Measurements from ENCODE around the gene ZIM2. TPM values are rescaled to one million over a fixed set of nuclear protein-coding genes. Genes with fewer than 3 reads are reported as not detected.

ZIM2 gene
- total RNA-seq, 1 experiment from 2014 or later: not detected

GRCh38 chr19:56725829-56726424, 114.6 kb downstream of the ZIM2 start:
- intact Hi-C loops (cut with micrococcal nuclease): no loop called here
- Histone ChIP-seq H3K9ac (ENCODE audit: low read length) (no peak overlapping the region), H3K27ac (ENCODE audit: low read depth, low read length) (no peak overlapping the region), H3K9me2 (ENCODE audit: insufficient read depth) (no peaks in the 10 kb centered on the region), H2AFZ (ENCODE audit: low read depth, low read length, poor library complexity, severe bottlenecking) (no peak overlapping the region), H3K27me3 (ENCODE audit: insufficient read depth, low read length) (no peaks in the 10 kb centered on the region), H3K79me2 (ENCODE audit: insufficient read depth, low read length) (no peaks in the 10 kb centered on the region), H4K20me1 (ENCODE audit: insufficient read depth) (no peaks in the 10 kb centered on the region), H3K4me3 (replicated peaks in 1 of 2; ENCODE audit: low read depth in 1 of 2, low read length in 2 of 2) (no peak overlapping the region), H3K36me3 (ENCODE audit: control insufficient read depth in 1 of 2, insufficient read depth in 2 of 2, low read length in 2 of 2) (no peaks in the 10 kb centered on the region), H3K9me3 (ENCODE audit: control insufficient read depth in 1 of 2, insufficient read depth in 1 of 2, low read depth in 1 of 2, low read length in 2 of 2) (peaks cover 13 to 18% of the 10 kb centered on the region in 2 experiments; a peak in 2 of 4 replicates), H3K4me1 (ENCODE audit: control insufficient read depth in 1 of 2, insufficient read depth in 2 of 2, low read length in 2 of 2) (no peaks in the 10 kb centered on the region), H3K4me2 (ENCODE audit: low read length) (no peak overlapping the region)
- ChIA-PET POLR2A (no interaction called here), CTCF (no interaction called here), RAD21 (ENCODE audit: low non-redundant PET in 1 of 2, low total read pairs in 2 of 2, uncharacterized antibody in 2 of 2, unreplicated experiment in 2 of 2) (no interaction called here)
- DNase-seq (ENCODE audit: low read depth, low spot score) (no peak), ATAC-seq (no peak)
- TF ChIP-seq JUND (IDR thresholded peaks at IDR 0.05): no peak
- TF ChIP-seq, protein P1, sequence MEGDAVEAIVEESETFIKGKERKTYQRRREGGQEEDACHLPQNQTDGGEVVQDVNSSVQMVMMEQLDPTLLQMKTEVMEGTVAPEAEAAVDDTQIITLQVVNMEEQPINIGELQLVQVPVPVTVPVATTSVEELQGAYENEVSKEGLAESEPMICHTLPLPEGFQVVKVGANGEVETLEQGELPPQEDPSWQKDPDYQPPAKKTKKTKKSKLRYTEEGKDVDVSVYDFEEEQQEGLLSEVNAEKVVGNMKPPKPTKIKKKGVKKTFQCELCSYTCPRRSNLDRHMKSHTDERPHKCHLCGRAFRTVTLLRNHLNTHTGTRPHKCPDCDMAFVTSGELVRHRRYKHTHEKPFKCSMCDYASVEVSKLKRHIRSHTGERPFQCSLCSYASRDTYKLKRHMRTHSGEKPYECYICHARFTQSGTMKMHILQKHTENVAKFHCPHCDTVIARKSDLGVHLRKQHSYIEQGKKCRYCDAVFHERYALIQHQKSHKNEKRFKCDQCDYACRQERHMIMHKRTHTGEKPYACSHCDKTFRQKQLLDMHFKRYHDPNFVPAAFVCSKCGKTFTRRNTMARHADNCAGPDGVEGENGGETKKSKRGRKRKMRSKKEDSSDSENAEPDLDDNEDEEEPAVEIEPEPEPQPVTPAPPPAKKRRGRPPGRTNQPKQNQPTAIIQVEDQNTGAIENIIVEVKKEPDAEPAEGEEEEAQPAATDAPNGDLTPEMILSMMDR (IDR thresholded peaks at IDR 0.05 in 2 of 3, conservative IDR thresholded peaks at IDR 0.05 in 1 of 3; ENCODE audit: borderline replicate concordance in 1 of 3, insufficient read depth in 1 of 3, low read depth in 2 of 3, low read length in 2 of 3): peak in 1 of 3 experiments; percentile 24; a peak in 1 of 6 replicates
- TF ChIP-seq SRF (IDR thresholded peaks at IDR 0.05; ENCODE audit: low read depth): no peak
- BruUV-seq (replicated peaks): no TSS peak

Other genes starting within 250 kb of the ZIM2 start
- not detected for gene ZNF71, start 245.4 kb downstream of the ZIM2 start, total RNA-seq (2021; ENCODE audit: unreplicated experiment)
- gene SMIM17, start 197.6 kb downstream of the ZIM2 start, total RNA-seq (2021; ENCODE audit: unreplicated experiment): not detected
- gene ZNF835, start 169.0 kb downstream of the ZIM2 start, total RNA-seq (2021; ENCODE audit: unreplicated experiment): not detected
- gene PEG3, start within 50 bp of the ZIM2 start, total RNA-seq (2021; ENCODE audit: unreplicated experiment): 0.34 TPM